KMS-11 (cell line): ENCODE data around the gene PRR12.

ENCODE experiments used
- H2AFZ ChIP-seq: fragments of 200-600 bp; sonication (generic); 2 replicates; pipeline ENCODE4 v1.6.1; 2016; ENCODE audit warnings: antibody characterized with exemption, mixed run types, low read depth
- H3K27ac ChIP-seq: fragments of 200-600 bp; sonication (generic); 2 replicates; pipeline ENCODE4 v1.6.1; 2016; ENCODE audit warnings: mild to moderate bottlenecking, mixed run types
- H3K27me3 ChIP-seq: fragments of 200-600 bp; sonication (generic); 2 replicates; pipeline ENCODE4 v1.6.1; 2017; ENCODE audit warnings: mild to moderate bottlenecking, low read depth, mixed run types, moderate library complexity; ENCODE audit not compliant: insufficient read depth
- H3K36me3 ChIP-seq: fragments of 200-600 bp; sonication (generic); 2 replicates; pipeline ENCODE4 v1.6.1; 2017; ENCODE audit warnings: mild to moderate bottlenecking, mixed run types; ENCODE audit not compliant: insufficient read depth
- H3K4me1 ChIP-seq: fragments of 200-600 bp; sonication (generic); 2 replicates; pipeline ENCODE4 v1.6.1; 2016; ENCODE audit warnings: mild to moderate bottlenecking, low read depth, mixed run types; ENCODE audit not compliant: poor library complexity, severe bottlenecking
- H3K4me2 ChIP-seq: fragments of 200-600 bp; sonication (generic); 2 replicates; pipeline ENCODE4 v1.7.0; 2016; ENCODE audit warnings: mild to moderate bottlenecking, mixed run types
- H3K4me3 ChIP-seq: fragments of 200-600 bp; sonication (generic); IDR thresholded peaks from 2 replicates; pipeline ENCODE4 v1.6.1; 2017; ENCODE audit warnings: low read depth, low read length, mixed read lengths; ENCODE audit not compliant: insufficient read depth
- H3K79me2 ChIP-seq: fragments of 200-600 bp; sonication (generic); 2 replicates; pipeline ENCODE4 v1.6.1; 2016; ENCODE audit warnings: low read depth, mixed run types; ENCODE audit not compliant: insufficient read depth
- H3K9ac ChIP-seq: fragments of 200-600 bp; sonication (generic); 2 replicates; pipeline ENCODE4 v1.6.1; 2016; ENCODE audit warnings: mild to moderate bottlenecking, mixed run types
- H4K20me1 ChIP-seq: fragments of 200-600 bp; sonication (generic); 2 replicates; pipeline ENCODE4 v1.6.1; 2016; ENCODE audit warnings: mild to moderate bottlenecking, mixed run types; ENCODE audit not compliant: insufficient read depth
- CTCF ChIP-seq: fragments of 200-600 bp; sonication (generic); conservative IDR thresholded peaks from 2 replicates; pipeline ENCODE4 v1.6.1; 2017; ENCODE audit warnings: low read depth, mild to moderate bottlenecking, antibody characterized with exemption, low read length, moderate library complexity, mixed read lengths

PRR12 gene

GRCh38 chr19:49552749-49553148 lies 38.2 kb upstream of the PRR12 start:
- no peak overlapping the region for H3K27ac ChIP-seq
- H3K79me2 ChIP-seq: no peaks in the 10 kb centered on the region
- no peaks in the 10 kb centered on the region for H3K4me1 ChIP-seq
- no peak overlapping the region for H3K9ac ChIP-seq
- H3K4me2 ChIP-seq: no peak overlapping the region
- no peaks in the 10 kb centered on the region for H3K36me3 ChIP-seq
- H3K4me3 ChIP-seq: no peak overlapping the region
- H4K20me1 ChIP-seq: no peaks in the 10 kb centered on the region
- no peak for TF ChIP-seq CTCF
- no peak overlapping the region for H2AFZ ChIP-seq
- no peaks in the 10 kb centered on the region for H3K27me3 ChIP-seq

GRCh38 chr19:49553451-49554271 lies 37.3 kb upstream of the PRR12 start:
- H4K20me1 ChIP-seq: no peaks in the 10 kb centered on the region
- no peak for TF ChIP-seq CTCF
- no peaks in the 10 kb centered on the region for H3K36me3 ChIP-seq
- no peak overlapping the region for H3K9ac ChIP-seq
- no peak overlapping the region for H3K4me2 ChIP-seq
- H3K4me3 ChIP-seq: no peak overlapping the region
- no peaks in the 10 kb centered on the region for H3K27me3 ChIP-seq
- H3K79me2 ChIP-seq: no peaks in the 10 kb centered on the region
- no peaks in the 10 kb centered on the region for H3K4me1 ChIP-seq
- no peak overlapping the region for H3K27ac ChIP-seq
- no peak overlapping the region for H2AFZ ChIP-seq

- no peaks in the 10 kb centered on the region for H3K27me3 ChIP-seq
- H3K9ac ChIP-seq: no peak overlapping the region
- H3K4me1 ChIP-seq: no peaks in the 10 kb centered on the region
- no peaks in the 10 kb centered on the region for H3K79me2 ChIP-seq
- no peak overlapping the region for H3K4me2 ChIP-seq
- H3K27ac ChIP-seq: no peak overlapping the region
- no peaks in the 10 kb centered on the region for H3K36me3 ChIP-seq
- H2AFZ ChIP-seq: no peak overlapping the region
- H4K20me1 ChIP-seq: no peaks in the 10 kb centered on the region
- no peak overlapping the region for H3K4me3 ChIP-seq
- no peak for TF ChIP-seq CTCF
These were observed 36.2 kb upstream of the PRR12 start for GRCh38 chr19:49554701-49555181.

- no peak overlapping the region for H3K4me2 ChIP-seq
- no peak overlapping the region for H3K9ac ChIP-seq
- no peaks in the 10 kb centered on the region for H4K20me1 ChIP-seq
- H3K36me3 ChIP-seq: no peaks in the 10 kb centered on the region
- no peak overlapping the region for H3K4me3 ChIP-seq
- TF ChIP-seq CTCF: no peak
- peaks cover 1% of the 10 kb centered on the region for H3K4me1 ChIP-seq
- no peak overlapping the region for H2AFZ ChIP-seq
- no peaks in the 10 kb centered on the region for H3K27me3 ChIP-seq
- no peaks in the 10 kb centered on the region for H3K79me2 ChIP-seq
- no peak overlapping the region for H3K27ac ChIP-seq
These were observed 35.2 kb upstream of the PRR12 start for GRCh38 chr19:49555600-49556411.
